ENCODE results near the gene EPHA2.
"Not testable (repeated sequence)": the region's sequence is repeated elsewhere in the genome, so short reads cannot be mapped to it uniquely, and the experiment has no call there.

EPHA2 gene

DNA sequence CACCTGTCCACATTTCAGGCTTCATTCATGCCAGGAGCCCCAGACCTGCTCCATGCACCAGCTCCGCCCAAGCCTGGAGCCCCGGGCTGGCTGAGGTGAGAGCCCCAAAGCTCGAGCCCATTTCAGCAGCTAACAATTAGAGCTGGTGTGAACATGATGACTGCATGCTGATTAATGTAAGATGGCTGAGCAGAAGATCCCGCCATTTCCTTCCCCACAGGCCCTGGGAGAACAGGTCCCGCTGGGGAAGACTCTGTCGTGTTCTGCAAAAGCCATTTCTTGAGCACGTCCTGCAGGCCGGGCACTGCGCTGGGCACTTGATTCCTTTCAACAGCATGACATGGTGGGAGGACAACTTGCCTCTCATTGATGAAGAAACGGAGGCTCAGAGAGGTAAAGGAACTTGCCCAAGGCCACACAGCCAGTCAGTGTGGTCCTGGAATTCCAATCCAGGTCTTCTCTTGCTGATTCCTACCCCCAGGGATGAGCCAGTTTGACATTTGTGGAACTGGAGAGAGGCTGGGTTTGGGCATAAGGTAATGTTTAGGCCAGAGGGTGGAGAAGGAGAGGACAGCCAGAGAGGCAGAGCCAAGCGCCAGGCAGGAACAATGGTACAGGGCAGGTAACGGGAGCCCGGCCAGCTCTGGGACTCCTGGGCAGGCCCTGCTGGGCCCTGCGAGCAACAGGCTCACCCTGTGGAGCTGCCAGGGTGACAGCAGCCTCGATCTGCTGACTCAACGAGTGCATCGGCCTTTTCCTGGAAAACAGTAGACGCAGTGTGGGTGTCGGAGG is 28.1 kb upstream of the EPHA2 start:
- no peak for DNase-seq

GRCh38 chr1:16183179-16183578 is 27.3 kb upstream of the EPHA2 start:
- DNase-seq = no peak

DNA sequence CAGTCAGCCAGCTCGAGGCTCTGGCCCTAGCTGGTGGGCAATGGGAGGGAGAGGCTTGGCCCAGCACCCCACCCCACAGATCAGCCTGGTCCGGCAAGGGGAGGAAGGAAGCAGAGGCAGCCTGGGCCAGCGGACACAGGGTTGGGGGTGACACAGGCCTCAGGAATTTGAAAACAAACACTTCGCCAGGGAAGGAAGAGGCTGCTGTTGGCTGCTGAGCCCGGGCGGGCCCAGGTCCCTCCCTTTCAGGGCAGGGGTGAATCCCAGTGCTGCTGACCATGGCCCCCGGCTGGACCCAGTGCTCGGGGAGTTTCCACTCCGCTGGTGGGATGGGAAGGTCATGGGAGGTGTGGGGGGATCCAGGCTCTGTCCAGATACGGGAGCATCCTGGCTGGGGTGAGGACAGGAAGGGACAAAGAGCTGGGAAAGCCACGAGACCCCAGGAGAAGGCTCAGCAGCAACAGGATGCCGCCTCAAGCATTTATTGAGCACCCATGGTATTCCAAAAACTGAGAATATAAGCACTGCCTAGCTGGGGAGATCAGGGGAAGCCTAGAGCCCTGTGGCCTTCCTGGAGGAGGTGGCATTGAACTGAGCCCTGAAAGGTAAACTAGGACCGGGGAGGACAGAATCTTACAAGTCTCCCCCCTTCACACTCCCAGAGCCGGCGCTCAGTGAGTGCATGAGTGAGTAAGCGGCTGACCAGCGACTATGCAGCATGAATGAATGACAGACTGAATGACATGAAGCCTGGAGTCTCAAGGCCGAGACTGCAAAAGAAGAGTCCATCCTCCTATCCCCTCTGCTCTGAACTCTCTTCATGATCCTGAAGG is 26.2 kb upstream of the EPHA2 start:
- no peak for DNase-seq

GRCh38 chr1:16180291-16180824 is 24.5 kb upstream of the EPHA2 start:
- no peak for DNase-seq

DNA sequence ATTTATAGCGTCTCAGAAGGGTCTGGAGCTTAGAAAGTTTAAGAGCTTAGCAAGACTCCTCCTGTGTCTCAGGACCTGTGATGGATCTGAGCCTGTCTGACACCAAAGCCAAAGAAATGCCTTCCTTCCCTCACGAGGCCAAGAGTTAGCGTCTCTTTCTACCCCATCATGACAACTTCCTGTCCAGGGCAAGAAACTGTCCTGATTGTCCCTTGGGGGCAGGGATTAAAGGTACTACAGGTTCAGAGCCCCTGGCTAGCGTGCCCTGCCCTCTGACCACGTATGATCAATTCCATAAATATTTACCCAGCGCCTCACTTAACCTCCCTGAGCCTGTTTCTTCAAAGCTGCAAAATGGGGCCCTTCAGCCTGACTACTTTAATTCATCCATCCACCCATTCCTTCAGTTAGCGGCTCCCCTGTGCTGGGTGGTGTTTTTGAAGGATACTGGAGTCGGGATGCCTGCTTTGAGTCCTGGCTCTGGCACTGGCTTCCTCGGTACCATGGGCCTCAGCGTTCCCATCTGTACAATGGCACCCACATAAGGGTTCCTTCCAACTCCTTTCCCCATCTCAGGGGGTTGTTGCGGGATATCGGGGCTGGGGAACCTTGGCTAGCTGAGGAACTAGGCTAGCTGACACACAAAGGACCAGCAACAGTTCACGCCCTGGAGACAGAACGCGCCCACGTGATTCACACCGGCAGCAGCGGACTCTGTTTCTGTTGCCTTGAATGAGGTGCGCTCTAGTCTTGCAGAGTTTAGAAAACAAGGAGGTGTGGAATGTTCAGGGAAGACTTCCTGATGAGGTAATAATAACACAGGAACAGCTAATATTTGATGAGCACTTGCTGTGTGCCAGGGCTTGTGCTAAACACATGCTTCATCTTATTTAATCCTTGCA is 23.0 kb upstream of the EPHA2 start:
- DNase-seq = no peak

GRCh38 chr1:16177306-16177705 is 21.4 kb upstream of the EPHA2 start:
- DNase-seq = no peak

DNA sequence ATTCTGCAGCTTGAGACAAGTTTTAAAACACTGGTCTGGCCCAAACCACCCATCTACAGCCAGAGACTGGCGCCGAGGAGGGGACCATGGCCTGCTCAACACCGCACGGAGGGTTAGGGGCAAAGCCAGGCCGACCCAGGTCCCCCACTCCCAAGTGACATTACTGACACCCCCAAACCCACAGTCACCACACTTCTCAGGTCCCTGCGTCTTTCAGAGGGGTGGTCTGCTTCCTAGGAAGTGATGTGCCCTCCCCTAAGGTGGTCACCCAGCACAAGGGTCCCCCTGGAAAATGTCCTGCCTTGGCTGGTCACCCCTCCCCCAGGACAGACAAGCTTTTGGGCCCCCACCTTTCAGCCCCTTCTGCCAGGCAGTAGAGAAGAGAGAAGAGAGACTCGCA is 20.8 kb upstream of the EPHA2 start:
- no peak for DNase-seq

DNA sequence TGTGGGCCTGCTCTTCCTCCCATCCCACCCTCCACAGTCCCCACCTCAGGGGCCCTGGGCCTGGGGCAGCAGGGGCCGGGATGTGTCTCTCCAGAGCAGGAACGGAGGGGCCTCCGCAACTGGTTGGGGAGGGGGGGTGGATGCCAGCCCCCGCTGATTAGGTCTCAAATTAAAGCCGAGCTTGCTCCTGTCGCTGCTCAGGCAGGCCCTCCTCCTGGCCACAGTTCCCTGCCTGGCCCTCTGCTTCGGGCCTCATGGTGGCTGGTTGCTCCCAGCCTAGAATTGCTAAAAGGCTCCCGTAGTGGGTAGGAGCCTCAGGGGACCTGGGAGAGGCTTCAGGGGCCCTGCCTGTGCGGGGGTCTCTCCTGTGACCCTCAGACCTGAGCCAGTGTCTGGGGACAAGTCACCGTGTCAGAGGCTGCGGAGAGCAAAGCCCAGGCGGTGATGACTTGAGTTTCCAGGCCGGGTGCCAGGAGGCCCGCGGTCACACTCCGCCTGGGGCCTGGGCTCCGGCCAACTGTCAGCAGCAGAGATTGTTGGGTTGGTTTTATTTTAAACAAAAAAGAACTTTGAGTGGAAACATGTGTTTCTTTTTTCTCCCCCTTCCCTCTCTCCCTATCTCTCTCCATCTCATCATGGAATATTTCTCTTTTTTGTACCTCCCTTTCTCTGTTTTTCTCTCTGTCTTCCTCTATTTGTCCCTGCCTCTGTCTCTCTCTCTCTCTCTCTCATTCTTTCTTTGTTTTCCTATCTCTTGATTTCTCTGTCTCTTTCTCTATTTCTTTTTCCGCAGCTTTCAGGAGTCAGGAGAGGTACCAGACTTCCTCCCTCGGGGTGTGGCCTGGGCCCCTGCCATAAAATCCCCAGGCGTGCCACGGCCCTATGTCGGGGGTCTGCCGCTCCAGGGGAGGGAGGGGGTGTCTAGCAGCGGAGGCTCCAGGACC is 20.0 kb upstream of the EPHA2 start:
- DNase-seq = peak; percentile 47

- no peak for DNase-seq
Observed at GRCh38 chr1:16174886-16175598, 19.2 kb upstream of the EPHA2 start.

DNA sequence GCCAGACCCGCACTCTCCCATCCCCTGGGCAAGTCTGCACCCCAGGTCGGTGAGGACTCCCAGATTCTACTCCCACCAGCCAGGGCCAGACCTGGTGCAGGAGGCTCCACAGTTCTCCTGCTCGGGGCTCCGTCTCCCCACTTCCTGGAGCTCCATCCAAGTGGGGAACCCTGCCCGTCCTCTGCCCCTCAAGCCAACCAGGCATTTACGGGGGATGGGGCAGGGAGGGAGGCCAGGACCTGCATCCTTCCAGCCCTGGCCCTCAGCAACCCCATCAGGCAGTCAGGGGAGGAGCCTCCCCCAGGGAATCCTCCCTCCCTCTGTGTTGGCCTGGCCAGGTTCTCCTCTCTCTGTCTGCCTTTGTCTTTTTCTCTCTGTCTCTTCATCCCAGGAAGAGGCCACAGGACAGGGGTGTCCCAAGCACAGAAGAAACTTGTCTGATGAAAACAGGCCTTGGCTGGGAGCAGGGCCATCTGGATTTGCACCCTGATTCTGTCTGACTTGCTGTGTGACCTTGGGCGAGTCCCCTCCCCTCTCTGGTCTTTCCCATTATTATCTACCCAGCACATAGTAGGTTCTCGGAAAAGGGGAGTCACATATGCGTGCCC is 18.5 kb upstream of the EPHA2 start:
- DNase-seq = no peak

DNA sequence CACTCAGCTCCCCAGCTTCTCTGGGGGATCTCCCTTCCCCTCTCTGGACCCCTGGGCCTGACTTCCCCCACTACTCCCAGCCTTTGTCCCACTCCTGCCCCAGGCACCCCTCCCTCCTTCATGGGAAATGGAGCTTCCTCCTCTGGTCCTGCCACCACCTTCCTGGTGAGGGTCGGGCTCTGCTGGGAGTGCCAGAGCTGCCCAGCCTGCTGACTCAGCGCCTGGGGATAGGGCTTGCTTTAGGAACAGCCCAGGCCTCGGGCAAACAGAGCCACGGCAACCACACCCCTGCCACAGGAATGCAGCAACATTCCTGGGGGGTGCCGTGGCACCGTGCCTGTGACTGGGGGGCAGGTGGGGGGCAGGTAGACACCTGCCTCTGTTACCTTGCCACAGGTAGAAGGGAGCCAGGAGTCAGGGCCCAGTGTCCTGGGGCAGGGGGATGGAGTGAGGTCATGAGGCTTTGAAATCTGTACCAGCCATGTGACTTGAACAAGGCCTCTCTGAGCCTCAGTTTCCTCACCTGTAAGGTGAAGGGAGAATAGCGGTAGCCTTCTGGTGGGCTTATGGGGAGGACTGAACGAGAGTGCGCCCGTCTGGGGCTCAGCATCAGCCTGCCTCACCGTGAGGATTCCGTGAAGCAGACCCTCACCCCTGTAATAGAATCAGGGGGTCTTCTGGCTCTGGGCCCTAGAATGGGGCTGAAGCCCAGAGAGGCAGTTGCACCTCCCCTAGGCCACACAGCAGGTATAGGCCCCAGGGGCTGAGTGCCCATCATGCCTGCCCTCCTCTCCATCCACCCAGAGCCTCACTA is 17.8 kb upstream of the EPHA2 start:
- DNase-seq = no peak

DNA sequence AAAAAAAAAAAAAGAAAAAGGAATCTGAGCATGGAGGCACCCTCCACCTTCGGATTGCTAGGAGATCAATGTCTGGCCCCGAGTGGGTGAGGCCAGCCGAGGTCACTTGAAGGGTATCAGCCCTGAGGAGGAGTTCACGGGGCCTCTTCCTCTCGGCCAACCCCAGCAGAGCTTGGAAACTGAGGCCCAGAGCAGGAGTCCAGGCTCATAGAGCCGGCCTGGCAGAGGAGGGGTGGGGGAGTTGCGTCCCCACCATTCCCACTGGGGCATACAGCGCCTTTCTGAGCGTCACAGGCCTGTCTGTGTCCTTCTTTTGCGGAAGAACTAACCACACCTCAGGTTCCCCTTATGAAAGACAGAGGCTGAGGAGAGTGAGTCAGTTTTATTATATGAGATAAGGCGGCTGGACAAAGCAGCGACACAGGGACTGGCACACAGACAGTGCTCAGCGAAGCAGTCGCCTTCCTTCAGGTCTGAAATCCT is 17.1 kb upstream of the EPHA2 start:
- no peak for DNase-seq

DNA sequence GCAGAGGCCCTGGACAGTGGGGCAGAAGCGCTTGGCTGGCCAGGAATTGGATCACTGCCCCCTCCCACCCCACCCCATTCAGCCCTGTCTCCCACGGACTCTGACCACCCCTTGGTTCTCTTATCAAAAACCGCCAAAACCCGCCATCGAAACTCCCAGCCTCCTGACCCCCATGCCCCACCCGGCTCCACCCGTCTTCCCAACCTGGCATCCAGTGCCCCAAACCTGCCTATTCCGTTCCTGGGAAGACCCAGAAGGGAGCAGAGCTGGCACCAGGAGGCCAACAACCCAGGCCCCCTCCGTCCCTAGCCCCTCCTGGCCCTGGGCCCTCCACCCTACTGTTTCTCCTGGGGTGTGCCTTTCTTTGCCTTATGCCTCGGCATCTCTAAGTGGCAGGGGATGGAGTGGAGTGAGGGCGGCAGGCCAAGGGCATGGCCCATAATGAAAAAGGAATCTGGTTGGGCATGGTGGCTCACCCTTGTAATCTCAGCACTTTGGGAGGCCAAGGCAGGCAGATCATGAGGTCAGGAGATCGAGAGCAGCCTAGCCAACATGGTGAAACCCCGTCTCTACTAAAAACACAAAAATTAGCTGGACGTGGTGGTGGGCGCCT is 16.5 kb upstream of the EPHA2 start:
- DNase-seq = no peak

- no peak for DNase-seq
Observed at GRCh38 chr1:16171314-16172151, 15.7 kb upstream of the EPHA2 start.

GRCh38 chr1:16170283-16170673 is 14.4 kb upstream of the EPHA2 start:
- no peak for DNase-seq

- DNase-seq = no peak
Observed at GRCh38 chr1:16168622-16169360, 12.9 kb upstream of the EPHA2 start.

GRCh38 chr1:16168144-16168495 is 12.3 kb upstream of the EPHA2 start:
- not testable (repeated sequence) for DNase-seq

Data from NCI-H446 treated with DMSO at 0.1 percent for 48 hours (cell line).